HepG2 (cell line): ENCODE data around the gene MRPL51. TPM values are rescaled to one million over a fixed set of nuclear protein-coding genes. Genes with fewer than 3 reads are reported as not detected.

Source experiments
- AKAP8 ChIP-seq: sonication (generic); formaldehyde crosslinking; IDR thresholded peaks from 2 replicates; pipeline ENCODE4 v1.5.1; 2020; ENCODE audit warnings: mild to moderate bottlenecking, missing genetic modification reagents
- ATF1 ChIP-seq: IDR thresholded peaks from 2 replicates; pipeline ENCODE4 v1.6.1; 2016; ENCODE audit warnings: mild to moderate bottlenecking, control low read depth
- ELK4 ChIP-seq: sonication (generic); formaldehyde crosslinking; IDR thresholded peaks from 2 replicates; pipeline ENCODE4 v1.9.0; 2021; ENCODE audit warnings: missing genetic modification reagents, borderline replicate concordance
- GPN1 ChIP-seq: sonication (generic); formaldehyde crosslinking; IDR thresholded peaks from 2 replicates; pipeline ENCODE4 v1.5.1; 2020; ENCODE audit warnings: missing genetic modification reagents, borderline replicate concordance
- MEIS1 ChIP-seq: sonication (generic); formaldehyde crosslinking; IDR thresholded peaks from 2 replicates; pipeline ENCODE4 v1.9.0; 2021; ENCODE audit warnings: mild to moderate bottlenecking, missing genetic modification reagents, moderate library complexity, borderline replicate concordance
- MTF2 ChIP-seq: sonication (generic); formaldehyde crosslinking; IDR thresholded peaks from 2 replicates; pipeline ENCODE4 v1.5.0; 2020; ENCODE audit warnings: missing genetic modification reagents, borderline replicate concordance
- NPAS2 ChIP-seq: sonication (generic); formaldehyde crosslinking; IDR thresholded peaks from 2 replicates; pipeline ENCODE4 v1.8.0; 2022; ENCODE audit warnings: mild to moderate bottlenecking, missing genetic modification reagents, borderline replicate concordance
- POLR2A ChIP-seq, 2 experiments: IDR thresholded peaks; 2 replicates each; pipeline ENCODE4 v1.6.1; 2011; ENCODE audit warnings: low read depth in 2 of 2, low read length in 2 of 2, mild to moderate bottlenecking in 1 of 2, moderate library complexity in 1 of 2; ENCODE audit not compliant: insufficient read depth in 1 of 2
- SKI ChIP-seq: fragments of 450-650 bp; IDR thresholded peaks from one replicate; pipeline ENCODE4 v1.6.1; 2018; ENCODE audit warnings: mild to moderate bottlenecking; ENCODE audit not compliant: partially characterized antibody
- SPEN ChIP-seq: sonication (generic); formaldehyde crosslinking; IDR thresholded peaks from 2 replicates; pipeline ENCODE4 v1.5.1; 2020; ENCODE audit warnings: low read depth, mild to moderate bottlenecking, missing genetic modification reagents
- TCF7L2 ChIP-seq: IDR thresholded peaks from 2 replicates; pipeline ENCODE4 v1.6.1; 2011; ENCODE audit warnings: mild to moderate bottlenecking, low read depth, low read length, moderate library complexity
- ZNF20 ChIP-seq: sonication (generic); formaldehyde crosslinking; IDR thresholded peaks from 2 replicates; pipeline ENCODE4 v1.4.0; 2020; ENCODE audit warnings: mild to moderate bottlenecking, moderate library complexity, missing genetic modification reagents
- ZNF558 ChIP-seq: sonication (generic); formaldehyde crosslinking; IDR thresholded peaks from 2 replicates; pipeline ENCODE4 v1.9.0; 2022; ENCODE audit warnings: mild to moderate bottlenecking, missing genetic modification reagents, borderline replicate concordance
- ZNF709 ChIP-seq: sonication (generic); formaldehyde crosslinking; IDR thresholded peaks from 2 replicates; pipeline ENCODE4 v1.5.0; 2020; ENCODE audit warnings: mild to moderate bottlenecking, missing genetic modification reagents
- ZNF776 ChIP-seq: sonication (generic); formaldehyde crosslinking; IDR thresholded peaks from 2 replicates; pipeline ENCODE4 v1.4.0; 2020; ENCODE audit warnings: mild to moderate bottlenecking, missing genetic modification reagents
- ZNF879 ChIP-seq: sonication (generic); formaldehyde crosslinking; IDR thresholded peaks from 2 replicates; pipeline ENCODE4 v1.8.1; 2023; ENCODE audit warnings: missing genetic modification reagents
- ZSCAN25 ChIP-seq: sonication (generic); formaldehyde crosslinking; IDR thresholded peaks from 2 replicates; pipeline ENCODE4 v1.8.0; 2022; ENCODE audit warnings: mild to moderate bottlenecking, missing genetic modification reagents
- polyA plus RNA-seq, 8 experiments: library from polyadenylated mRNA; depleted of rRNA in 3 of 8; stranded (reverse) in 7 of 8; unstranded in 1 of 8; fragments of >200 nt; fragmentation: Illumina TruSeq in 4 of 8; extraction: Trizol in 4 of 8; gene quantifications; 2 replicates each; pipeline versions ENCODE4 v1.2.1 to v1.2.3, GENCODE V29; 2011 to 2016; ENCODE audit warnings: low read depth in 4 of 8, missing spikeins in 1 of 8, mixed read lengths in 1 of 8; ENCODE audit not compliant: insufficient read depth in 1 of 8
- total RNA-seq, 5 experiments: library from RNA; depleted of rRNA; stranded (reverse); fragments of >200 nt; fragmentation: Illumina TruSeq; extraction: Trizol; gene quantifications; 2 replicates each; pipeline ENCODE4 v1.2.3, GENCODE V29; 2016; ENCODE audit warnings: low read depth in 1 of 5
- TF ChIP-seq, protein P1 (sequence below): sonication (generic); formaldehyde crosslinking; IDR thresholded peaks from one replicate; pipeline ENCODE4 v1.5.1; 2020; ENCODE audit warnings: mild to moderate bottlenecking, missing genetic modification reagents; ENCODE audit errors: not compliant biosample characterization
- TF ChIP-seq, protein P2 (sequence below): sonication (generic); formaldehyde crosslinking; IDR thresholded peaks from 2 replicates; pipeline ENCODE4 v1.8.0; 2022; ENCODE audit warnings: missing genetic modification reagents, mild to moderate bottlenecking, borderline replicate concordance

The MRPL51 gene
- total and polyA plus RNA-seq, 2 of the 13 experiments (the other 11 are each of a cell fraction or from before 2014, with no cell fraction given): 64.8 to 278 TPM

- TF ChIP-seq, protein P1, sequence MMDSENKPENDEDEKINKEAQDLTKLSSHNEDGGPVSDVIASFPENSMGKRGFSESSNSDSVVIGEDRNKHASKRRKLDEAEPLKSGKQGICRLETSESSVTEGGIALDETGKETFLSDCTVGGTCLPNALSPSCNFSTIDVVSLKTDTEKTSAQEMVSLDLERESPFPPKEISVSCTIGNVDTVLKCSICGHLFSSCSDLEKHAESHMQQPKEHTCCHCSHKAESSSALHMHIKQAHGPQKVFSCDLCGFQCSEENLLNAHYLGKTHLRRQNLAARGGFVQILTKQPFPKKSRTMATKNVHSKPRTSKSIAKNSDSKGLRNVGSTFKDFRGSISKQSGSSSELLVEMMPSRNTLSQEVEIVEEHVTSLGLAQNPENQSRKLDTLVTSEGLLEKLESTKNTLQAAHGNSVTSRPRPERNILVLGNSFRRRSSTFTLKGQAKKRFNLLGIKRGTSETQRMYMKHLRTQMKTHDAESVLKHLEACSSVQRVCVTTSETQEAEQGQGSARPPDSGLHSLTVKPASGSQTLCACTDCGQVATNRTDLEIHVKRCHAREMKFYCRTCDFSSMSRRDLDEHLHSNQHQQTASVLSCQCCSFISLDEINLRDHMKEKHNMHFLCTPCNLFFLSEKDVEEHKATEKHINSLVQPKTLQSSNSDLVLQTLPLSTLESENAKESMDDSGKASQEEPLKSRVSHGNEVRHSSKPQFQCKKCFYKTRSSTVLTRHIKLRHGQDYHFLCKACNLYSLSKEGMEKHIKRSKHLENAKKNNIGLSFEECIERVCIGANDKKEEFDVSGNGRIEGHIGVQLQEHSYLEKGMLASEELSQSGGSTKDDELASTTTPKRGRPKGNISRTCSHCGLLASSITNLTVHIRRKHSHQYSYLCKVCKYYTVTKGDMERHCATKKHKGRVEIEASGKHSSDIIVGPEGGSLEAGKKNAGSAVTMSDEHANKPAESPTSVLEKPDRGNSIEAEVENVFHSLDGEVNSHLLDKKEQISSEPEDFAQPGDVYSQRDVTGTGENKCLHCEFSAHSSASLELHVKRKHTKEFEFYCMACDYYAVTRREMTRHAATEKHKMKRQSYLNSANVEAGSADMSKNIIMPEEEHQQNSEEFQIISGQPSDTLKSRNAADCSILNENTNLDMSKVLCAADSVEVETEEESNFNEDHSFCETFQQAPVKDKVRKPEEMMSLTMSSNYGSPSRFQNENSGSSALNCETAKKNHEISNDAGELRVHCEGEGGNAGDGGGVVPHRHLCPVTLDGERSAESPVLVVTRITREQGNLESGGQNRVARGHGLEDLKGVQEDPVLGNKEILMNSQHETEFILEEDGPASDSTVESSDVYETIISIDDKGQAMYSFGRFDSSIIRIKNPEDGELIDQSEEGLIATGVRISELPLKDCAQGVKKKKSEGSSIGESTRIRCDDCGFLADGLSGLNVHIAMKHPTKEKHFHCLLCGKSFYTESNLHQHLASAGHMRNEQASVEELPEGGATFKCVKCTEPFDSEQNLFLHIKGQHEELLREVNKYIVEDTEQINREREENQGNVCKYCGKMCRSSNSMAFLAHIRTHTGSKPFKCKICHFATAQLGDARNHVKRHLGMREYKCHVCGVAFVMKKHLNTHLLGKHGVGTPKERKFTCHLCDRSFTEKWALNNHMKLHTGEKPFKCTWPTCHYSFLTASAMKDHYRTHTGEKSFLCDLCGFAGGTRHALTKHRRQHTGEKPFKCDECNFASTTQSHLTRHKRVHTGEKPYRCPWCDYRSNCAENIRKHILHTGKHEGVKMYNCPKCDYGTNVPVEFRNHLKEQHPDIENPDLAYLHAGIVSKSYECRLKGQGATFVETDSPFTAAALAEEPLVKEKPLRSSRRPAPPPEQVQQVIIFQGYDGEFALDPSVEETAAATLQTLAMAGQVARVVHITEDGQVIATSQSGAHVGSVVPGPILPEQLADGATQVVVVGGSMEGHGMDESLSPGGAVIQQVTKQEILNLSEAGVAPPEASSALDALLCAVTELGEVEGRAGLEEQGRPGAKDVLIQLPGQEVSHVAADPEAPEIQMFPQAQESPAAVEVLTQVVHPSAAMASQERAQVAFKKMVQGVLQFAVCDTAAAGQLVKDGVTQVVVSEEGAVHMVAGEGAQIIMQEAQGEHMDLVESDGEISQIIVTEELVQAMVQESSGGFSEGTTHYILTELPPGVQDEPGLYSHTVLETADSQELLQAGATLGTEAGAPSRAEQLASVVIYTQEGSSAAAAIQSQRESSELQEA: no peak
- peak in 1 of 2 experiments; percentile 68; a peak in 2 of 4 replicates for TF ChIP-seq POLR2A (IDR thresholded peaks at IDR 0.05; ENCODE audit: insufficient read depth in 1 of 2, low read depth in 2 of 2, low read length in 2 of 2)
- no peak for TF ChIP-seq SKI
- TF ChIP-seq ELK4 (CRISPR knock-in tag): no peak
- TF ChIP-seq, protein P2, sequence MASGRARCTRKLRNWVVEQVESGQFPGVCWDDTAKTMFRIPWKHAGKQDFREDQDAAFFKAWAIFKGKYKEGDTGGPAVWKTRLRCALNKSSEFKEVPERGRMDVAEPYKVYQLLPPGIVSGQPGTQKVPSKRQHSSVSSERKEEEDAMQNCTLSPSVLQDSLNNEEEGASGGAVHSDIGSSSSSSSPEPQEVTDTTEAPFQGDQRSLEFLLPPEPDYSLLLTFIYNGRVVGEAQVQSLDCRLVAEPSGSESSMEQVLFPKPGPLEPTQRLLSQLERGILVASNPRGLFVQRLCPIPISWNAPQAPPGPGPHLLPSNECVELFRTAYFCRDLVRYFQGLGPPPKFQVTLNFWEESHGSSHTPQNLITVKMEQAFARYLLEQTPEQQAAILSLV (CRISPR knock-in tag): no peak
- no peak for TF ChIP-seq ZNF709 (CRISPR knock-in tag)
- 0 out of 2 replicates have a peak, but pooled peaks have one; percentile 21 for TF ChIP-seq ZSCAN25
- TF ChIP-seq ZNF20 (CRISPR knock-in tag): no peak
- TF ChIP-seq MTF2 (CRISPR knock-in tag): no peak
- no peak for TF ChIP-seq GPN1
- no peak for TF ChIP-seq ATF1 (CRISPR knock-in tag)
- 0 out of 2 replicates have a peak, but pooled peaks have one; percentile 44 for TF ChIP-seq ZNF558 (CRISPR knock-in tag)
- no peak for TF ChIP-seq NPAS2 (CRISPR knock-in tag)
- TF ChIP-seq ZNF776 (CRISPR knock-in tag): no peak
- peak; percentile 74; the same call in 1 of the 2 replicates for TF ChIP-seq AKAP8 (CRISPR knock-in tag)
- no peak for TF ChIP-seq TCF7L2
- no peak for TF ChIP-seq SPEN (CRISPR knock-in tag)
- no peak for TF ChIP-seq ZNF879 (CRISPR knock-in tag)
- 0 out of 2 replicates have a peak, but pooled peaks have one; percentile 15 for TF ChIP-seq MEIS1 (CRISPR knock-in tag)
Observed at GRCh38 chr12:6535960-6536847, 43.1 kb upstream of the MRPL51 start (continued).
